ENCODE results near the gene QKI. TPM values are rescaled to one million over a fixed set of nuclear protein-coding genes. Genes with fewer than 3 reads are reported as not detected.

QKI gene
- total and polyA plus RNA-seq, 9 donors = 44.6 to 151 (median 105) TPM

DNA sequence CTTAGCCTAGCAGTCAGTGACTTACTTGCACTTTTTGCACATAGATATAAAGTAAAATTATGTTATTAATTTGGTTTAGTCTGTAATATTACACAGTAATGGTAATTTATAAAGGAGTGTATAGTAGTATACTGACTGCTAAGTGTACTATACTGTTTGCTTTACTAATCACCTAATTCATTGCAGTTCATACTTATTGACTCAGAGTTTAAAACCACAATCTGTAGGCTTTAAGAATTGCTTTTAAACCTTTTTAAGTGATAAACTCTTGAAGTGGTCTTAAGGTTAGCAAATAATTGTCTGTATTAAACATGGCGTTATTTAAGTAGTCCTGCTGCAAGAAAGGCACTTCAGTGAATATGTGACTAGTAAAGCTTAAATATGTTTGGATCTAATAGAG lies 151.5 kb downstream of the QKI start:
- H3K36me3 ChIP-seq = no peaks in the 10 kb centered on the region
- intact Hi-C loops (cut with DNase I) = no loop called here

DNA sequence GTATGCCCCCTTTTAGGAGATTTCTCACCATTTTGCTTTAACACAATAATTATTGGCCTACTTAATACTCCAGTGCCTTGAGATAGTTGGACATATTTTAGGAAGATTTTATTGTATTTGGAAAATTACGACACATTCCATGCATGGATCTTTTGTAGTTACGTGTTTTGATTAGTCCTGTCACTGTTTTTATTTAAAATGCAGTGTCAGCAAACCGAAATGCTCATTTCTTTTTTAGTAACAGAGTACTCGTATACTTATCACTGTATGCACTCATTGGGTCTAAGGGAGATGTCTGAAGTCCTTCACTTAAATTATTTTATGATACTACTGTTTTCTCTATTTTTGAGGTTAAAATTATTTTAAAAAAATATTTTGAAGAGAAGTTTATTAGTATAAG lies 153.8 kb downstream of the QKI start:
- TF ChIP-seq CTCF (IDR thresholded peaks at IDR 0.05) = no peak
- intact Hi-C loops (cut with DNase I) = no loop called here
- no peaks in the 10 kb centered on the region for H3K9me3 ChIP-seq
- 94 to 96% (median 95%) methylated on average over 4 of the region's 4 CpGs for WGBS, 3 donors
- DNase-seq = no peak
- H3K27ac ChIP-seq = no peak overlapping the region
- H3K36me3 ChIP-seq = no peaks in the 10 kb centered on the region
- H3K4me1 ChIP-seq (ENCODE audit: insufficient read depth) = no peaks in the 10 kb centered on the region
- H3K4me3 ChIP-seq = no peak overlapping the region
- H3K27me3 ChIP-seq = no peaks in the 10 kb centered on the region

More for the DNA sequence above, 151.5 kb downstream of the QKI start:
- TF ChIP-seq CTCF (IDR thresholded peaks at IDR 0.05) (no peak), POLR2A (IDR thresholded peaks at IDR 0.05) (no peak), EP300 (IDR thresholded peaks at IDR 0.05) (no peak)
- H3K4me3 ChIP-seq = no peak overlapping the region
- no peak overlapping the region for H3K27ac ChIP-seq
- WGBS, 3 donors = 93 to 98% (median 96%) methylated on average over 1 of the region's 1 CpG
- H3K9me3 ChIP-seq = no peaks in the 10 kb centered on the region
- no peaks in the 10 kb centered on the region for H3K4me1 ChIP-seq (ENCODE audit: insufficient read depth)
- DNase-seq = no peak
- no peaks in the 10 kb centered on the region for H3K27me3 ChIP-seq

- no peaks in the 10 kb centered on the region for H3K27me3 ChIP-seq
- H3K27ac ChIP-seq = no peak overlapping the region
- no peak overlapping the region for H3K4me3 ChIP-seq
- no peak for DNase-seq
- 91 to 94% (median 93%) methylated on average over 12 of the region's 12 CpGs for WGBS, 3 donors
- no peaks in the 10 kb centered on the region for H3K36me3 ChIP-seq
- intact Hi-C loops (cut with DNase I) = no loop called here
- TF ChIP-seq EP300 (IDR thresholded peaks at IDR 0.05) (no peak), POLR2A (IDR thresholded peaks at IDR 0.05) (no peak), CTCF (IDR thresholded peaks at IDR 0.05) (no peak)
- no peaks in the 10 kb centered on the region for H3K9me3 ChIP-seq
- H3K4me1 ChIP-seq (ENCODE audit: insufficient read depth) = no peaks in the 10 kb centered on the region
These were observed 156.2 kb downstream of the QKI start for GRCh38 chr6:163570579-163571231.

DNA sequence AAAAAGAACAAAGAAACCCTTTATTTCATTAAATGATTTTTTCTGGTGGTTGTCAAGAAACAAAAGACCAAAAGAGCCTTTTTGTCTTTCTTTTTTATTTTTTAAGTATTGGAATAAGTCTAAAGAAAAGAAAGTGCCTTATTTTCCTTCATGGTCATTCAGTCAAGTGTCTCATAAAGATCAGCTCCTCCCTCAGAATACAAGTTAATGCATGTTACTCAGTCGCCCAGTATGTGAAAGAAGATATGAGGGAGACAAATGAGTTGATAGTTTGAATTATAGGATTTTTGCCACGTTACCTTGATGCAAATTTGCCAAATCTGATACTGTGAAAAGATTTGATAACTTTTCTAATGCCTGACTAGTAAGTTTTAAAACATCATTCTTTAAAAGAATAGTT lies 157.2 kb downstream of the QKI start:
- H3K27ac ChIP-seq = no peak overlapping the region
- H3K36me3 ChIP-seq = no peaks in the 10 kb centered on the region
- no peak for DNase-seq
- TF ChIP-seq CTCF (IDR thresholded peaks at IDR 0.05) (no peak), POLR2A (IDR thresholded peaks at IDR 0.05) (no peak), EP300 (IDR thresholded peaks at IDR 0.05) (no peak)
- no peak overlapping the region for H3K4me3 ChIP-seq
- H3K4me1 ChIP-seq (ENCODE audit: insufficient read depth) = no peaks in the 10 kb centered on the region
- no peaks in the 10 kb centered on the region for H3K27me3 ChIP-seq
- intact Hi-C loops (cut with DNase I) = no loop called here
- no peaks in the 10 kb centered on the region for H3K9me3 ChIP-seq
- 89 to 93% (median 92%) methylated on average over 2 of the region's 2 CpGs for WGBS, 3 donors

Data from ovary (tissue), 9 donors.